M059J (cell line): Measurements from ENCODE around the gene FSHB. TPM values are rescaled to one million over a fixed set of nuclear protein-coding genes. Genes with fewer than 3 reads are reported as not detected.
"Not testable (repeated sequence)": the region's sequence is repeated elsewhere in the genome, so short reads cannot be mapped to it uniquely, and the experiment has no call there.

Experiments
- DNase-seq: peaks from one replicate; pipeline ENCODE4 v3.0.0-alpha.2; 2012; ENCODE audit warnings: low read depth
- total RNA-seq: library from RNA; depleted of rRNA; stranded (reverse); fragments of >200 nt; shearing (Covaris generic); gene quantifications from 2 replicates; pipeline ENCODE4 v1.2.3, GENCODE V29; 2014; rRNA removed

FSHB gene
- total RNA-seq, 1 experiment from 2014 or later: not detected

DNA sequence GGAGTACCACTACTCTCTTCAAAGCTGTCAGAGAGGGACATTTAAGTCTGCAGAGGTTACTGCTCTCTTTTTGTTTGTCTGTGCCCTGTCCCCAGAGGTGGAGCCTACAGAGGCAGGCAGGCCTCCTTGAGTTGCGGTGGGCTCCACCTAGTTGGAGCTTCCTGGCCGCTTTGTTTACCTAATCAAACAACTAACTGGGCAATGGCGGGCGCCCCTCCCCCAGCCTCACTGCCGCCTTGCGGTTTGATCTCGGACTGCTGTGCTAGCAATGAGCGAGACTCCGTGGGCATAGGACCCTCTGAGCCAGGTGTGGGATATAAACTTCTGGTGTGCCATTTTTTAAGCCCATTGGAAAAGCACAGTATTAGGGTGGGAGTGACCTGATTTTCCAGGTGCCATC, 37.8 kb downstream of the FSHB start:
- not testable (repeated sequence) for DNase-seq

DNA sequence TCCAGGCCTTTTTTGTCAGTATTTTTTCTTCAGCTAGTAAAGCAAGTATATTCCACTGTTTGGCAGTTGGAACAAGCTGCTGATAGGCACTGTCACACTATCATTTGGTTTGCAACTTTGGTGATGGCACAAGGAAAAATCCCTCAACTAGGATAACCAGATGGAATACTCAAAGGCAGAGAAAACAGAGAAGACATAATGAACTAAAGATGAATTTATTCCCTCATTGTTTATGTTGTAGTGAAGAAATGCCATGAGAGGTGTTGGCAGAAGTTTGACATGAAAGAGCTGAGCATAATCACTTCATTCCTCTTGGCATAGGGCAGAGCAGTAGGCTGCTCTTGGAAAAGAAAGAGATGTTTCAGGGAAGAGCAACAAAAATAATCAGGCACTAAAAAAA, 39.9 kb downstream of the FSHB start:
- DNase-seq: no peak

DNA sequence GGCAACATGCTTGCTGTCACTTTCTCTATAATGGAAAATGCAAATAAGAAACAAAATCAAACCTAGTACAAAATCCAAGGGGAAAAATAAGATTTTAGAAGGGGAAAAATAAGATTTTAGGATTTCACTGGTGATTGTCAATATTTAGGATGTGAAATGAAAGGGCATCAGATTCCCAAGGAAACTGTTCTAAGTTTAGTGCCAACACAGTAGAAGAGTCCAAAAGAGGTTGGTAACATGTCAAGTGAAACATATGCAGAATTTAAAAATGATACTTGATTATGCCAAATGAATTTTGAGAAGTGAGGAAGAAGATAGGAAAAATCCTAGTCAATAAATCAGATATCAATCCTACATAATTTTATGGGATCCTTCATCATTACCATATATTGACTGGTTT, 46.4 kb downstream of the FSHB start:
- no peak for DNase-seq

DNA sequence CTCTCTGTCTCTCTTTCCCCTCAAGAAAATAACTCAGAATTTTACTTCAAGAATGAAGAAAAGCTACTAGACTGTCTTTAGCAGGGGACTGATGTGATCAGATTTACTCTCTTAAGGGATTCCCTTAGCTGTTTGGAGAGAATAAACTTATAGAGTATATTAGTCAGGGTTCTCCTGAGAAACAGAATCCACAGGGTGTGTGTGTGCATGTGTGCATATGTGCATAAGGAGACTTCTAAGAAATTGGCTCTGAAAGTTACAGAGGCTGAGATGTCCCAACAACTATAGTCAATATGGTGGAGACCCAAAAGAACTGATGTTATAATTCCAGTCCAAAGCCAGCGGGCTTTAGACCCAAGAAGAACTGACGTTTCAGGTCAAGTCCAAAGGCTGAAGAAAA, 49.0 kb downstream of the FSHB start:
- DNase-seq: no peak

DNA sequence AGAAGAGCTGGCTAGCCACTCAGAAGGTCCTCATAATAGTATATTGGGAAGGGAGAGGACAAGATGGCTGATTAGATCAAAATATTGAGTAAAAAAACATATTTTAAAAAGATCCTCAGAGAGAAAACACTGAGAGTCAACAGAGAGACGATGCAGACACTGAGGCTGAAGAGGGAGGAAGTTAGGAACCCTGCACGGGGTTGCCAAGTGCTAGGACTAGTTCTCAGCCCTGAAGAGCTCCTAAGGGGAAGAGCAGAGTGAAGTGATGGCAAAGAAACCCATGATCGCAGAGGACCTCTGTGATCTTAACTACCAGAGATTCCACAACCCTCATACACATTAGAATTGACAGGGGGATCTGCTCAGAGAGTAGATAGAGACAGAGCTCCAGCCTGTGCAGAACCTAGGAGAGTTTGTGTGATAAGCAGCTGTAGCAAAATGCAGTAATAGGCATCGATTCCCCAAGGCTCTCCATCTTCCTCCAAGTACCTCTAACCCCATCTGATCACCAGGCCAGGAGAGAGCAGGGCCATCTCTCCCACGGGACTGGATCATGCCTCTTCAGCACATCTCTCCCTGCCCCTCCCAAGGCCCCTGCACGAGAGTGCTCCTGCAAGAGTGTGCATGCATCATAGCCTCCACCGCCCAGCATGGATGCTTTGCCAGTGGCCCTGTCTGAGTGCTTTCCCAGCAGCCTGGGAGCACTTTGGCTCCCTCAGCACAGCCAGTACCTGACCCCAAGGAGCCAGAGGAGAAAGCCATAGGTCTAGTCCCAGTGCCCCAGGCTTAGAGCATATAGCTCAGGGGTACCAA, 50.9 kb downstream of the FSHB start:
- no peak for DNase-seq

DNA sequence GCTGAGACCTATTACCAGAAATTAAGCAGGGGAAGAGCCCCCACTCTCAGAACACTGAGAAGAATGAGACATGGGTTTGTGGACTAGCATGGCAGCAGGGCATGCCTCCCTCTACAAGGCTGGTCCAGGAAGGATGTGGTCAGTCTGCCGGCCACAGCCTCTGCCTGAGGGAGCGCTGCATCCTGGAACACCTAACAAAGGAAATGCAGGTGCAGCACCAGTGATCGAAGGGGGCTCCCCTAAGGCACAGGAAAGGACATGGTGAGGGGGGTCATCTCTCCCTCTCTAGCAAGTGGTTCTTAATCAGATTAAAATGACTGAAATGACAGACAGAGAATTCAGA, 51.4 kb downstream of the FSHB start:
- DNase-seq: no peak

Other genes starting within 250 kb of the FSHB start
- not detected in 2 replicates for gene KCNA4, start 214.0 kb upstream of the FSHB start, total RNA-seq
- gene ARL14EP, start 92.1 kb downstream of the FSHB start, total RNA-seq: 20.6 and 26.7 TPM in 2 replicates